H1 (cell line): ENCODE results near the gene C2orf78. TPM values are rescaled to one million over a fixed set of nuclear protein-coding genes. Genes with fewer than 3 reads are reported as not detected.

Experiments
- CTCF ChIA-PET: fragments of 300-600 bp; sonication (Branson Sonifier 250); formaldehyde crosslinking; loops from one replicate; lab custom pipeline; 2021; ENCODE audit not compliant: partially characterized antibody; lab: Charles Lee
- POLR2A ChIA-PET: fragments of 300-600 bp; sonication (Branson Sonifier 250); formaldehyde crosslinking; loops from one replicate; lab custom pipeline; 2021; ENCODE audit warnings: inconsistent platforms; ENCODE audit not compliant: partially characterized antibody; lab: Charles Lee
- DNase-seq, 2 experiments: peaks; one replicate each; pipeline versions ENCODE4 v3.0.0 to v3.0.0-alpha.2; 2010 to 2022; ENCODE audit warnings: low spot score in 2 of 2, low read depth in 1 of 2, mixed read lengths in 1 of 2
- FAIRE-seq: peaks from 2 replicates; lab custom pipeline; 2011; peaks lifted over from hg19 to GRCh38; lab: Jason Lieb, UNC
- H2AFZ ChIP-seq: 2 replicates; pipeline ENCODE4 v1.8.1; 2012; ENCODE audit warnings: low read length, inconsistent platforms
- H2AK5ac ChIP-seq: 2 replicates; pipeline ENCODE4 v1.6.1; 2013; ENCODE audit warnings: low read depth, low read length
- H2BK120ac ChIP-seq: replicated peaks from 2 replicates; pipeline ENCODE3; 2013; ENCODE audit warnings: low read depth, low read length, inconsistent platforms
- H2BK12ac ChIP-seq: 2 replicates; pipeline ENCODE4 v1.6.1; 2013; ENCODE audit warnings: low read depth, low read length
- H2BK15ac ChIP-seq: 2 replicates; pipeline ENCODE4 v1.6.1; 2013; ENCODE audit warnings: low read length
- H2BK20ac ChIP-seq: 2 replicates; pipeline ENCODE4 v1.6.1; 2013; ENCODE audit warnings: low read length
- H2BK5ac ChIP-seq: 2 replicates; pipeline ENCODE4 v1.6.1; 2013; ENCODE audit warnings: low read depth, low read length
- H3K14ac ChIP-seq: 2 replicates; pipeline ENCODE4 v1.6.1; 2013; ENCODE audit warnings: inconsistent platforms; ENCODE audit not compliant: insufficient read length
- H3K18ac ChIP-seq: 2 replicates; pipeline ENCODE4 v1.6.1; 2013; ENCODE audit warnings: low read length; ENCODE audit errors: extremely low read depth
- H3K23ac ChIP-seq: 2 replicates; pipeline ENCODE4 v1.6.1; 2013; ENCODE audit warnings: inconsistent platforms; ENCODE audit not compliant: insufficient read length
- H3K23me2 ChIP-seq: 2 replicates; pipeline ENCODE4 v1.6.1; 2013; ENCODE audit warnings: low read depth, low read length
- H3K27ac ChIP-seq: 2 replicates; pipeline ENCODE4 v1.6.1; 2011; ENCODE audit warnings: low read depth, low read length, inconsistent platforms
- H3K27me3 ChIP-seq, 4 experiments: replicated peaks in 1 of 4; 1 replicate in 1 of 4; 2 replicates in 3 of 4; pipeline versions ENCODE4 v1.6.1 to v1.8.1; 2011 to 2013; ENCODE audit warnings: low read length in 3 of 4, mild to moderate bottlenecking in 3 of 4, inconsistent platforms in 2 of 4, mixed read lengths in 2 of 4, moderate library complexity in 1 of 4; ENCODE audit not compliant: control insufficient read depth in 3 of 4, insufficient read depth in 3 of 4; ENCODE audit errors: extremely low read depth in 1 of 4
- H3K36me3 ChIP-seq, 4 experiments: 2 replicates each; pipeline versions ENCODE4 v1.6.1 to v1.8.1; 2011 to 2013; ENCODE audit warnings: mild to moderate bottlenecking in 4 of 4, low read length in 3 of 4, moderate library complexity in 2 of 4, control low read depth in 1 of 4, inconsistent platforms in 1 of 4; ENCODE audit not compliant: insufficient read depth in 4 of 4, control insufficient read depth in 2 of 4
- H3K4ac ChIP-seq: replicated peaks from 2 replicates; pipeline ENCODE3; 2013; ENCODE audit warnings: low read length, low read depth, mixed read lengths, inconsistent platforms; ENCODE audit not compliant: insufficient read length
- H3K4me1 ChIP-seq, 4 experiments: replicated peaks in 1 of 4; 1 replicate in 1 of 4; 2 replicates in 3 of 4; pipeline versions ENCODE4 v1.6.1 to v1.8.1; 2011 to 2013; ENCODE audit warnings: low read length in 3 of 4, inconsistent platforms in 2 of 4, mixed read lengths in 1 of 4; ENCODE audit not compliant: insufficient read depth in 4 of 4, control insufficient read depth in 3 of 4
- H3K4me2 ChIP-seq, 2 experiments: 2 replicates each; pipeline versions ENCODE4 v1.6.1 to v1.8.1; 2011 to 2013; ENCODE audit warnings: low read depth in 2 of 2, low read length in 2 of 2, control low read depth in 1 of 2, inconsistent platforms in 1 of 2, mild to moderate bottlenecking in 1 of 2; ENCODE audit not compliant: insufficient read depth in 1 of 2
- H3K4me3 ChIP-seq, 4 experiments: fragments of 200-600, 300-600 bp in 1 of 4; sonication (generic), shearing (Covaris generic), sonication (Bioruptor Twin) in 1 of 4; 2 replicates each; pipeline versions ENCODE4 v1.5.1 to v1.8.1; 2011 to 2016; ENCODE audit warnings: low read length in 4 of 4, low read depth in 3 of 4, control low read depth in 2 of 4, inconsistent platforms in 2 of 4, mild to moderate bottlenecking in 2 of 4, mixed read lengths in 1 of 4, moderate library complexity in 1 of 4; ENCODE audit not compliant: insufficient read depth in 2 of 4; ENCODE audit errors: extremely low read depth in 1 of 4
- H3K56ac ChIP-seq: replicated peaks from 2 replicates; pipeline ENCODE3; 2013; ENCODE audit warnings: low read depth, mild to moderate bottlenecking, mixed read lengths, low read length, inconsistent platforms; ENCODE audit not compliant: insufficient read length
- H3K79me1 ChIP-seq: 2 replicates; pipeline ENCODE4 v1.6.1; 2013; ENCODE audit warnings: low read depth, low read length, control low read depth
- H3K79me2 ChIP-seq, 2 experiments: 2 replicates each; pipeline versions ENCODE4 v1.6.1 to v1.8.1; 2012 to 2013; ENCODE audit warnings: low read length in 2 of 2, mild to moderate bottlenecking in 2 of 2, inconsistent platforms in 1 of 2; ENCODE audit not compliant: insufficient read depth in 2 of 2, control insufficient read depth in 1 of 2
- H3K9ac ChIP-seq, 4 experiments: replicated peaks in 1 of 4; 1 replicate in 1 of 4; 2 replicates in 3 of 4; pipeline versions ENCODE4 v1.6.1 to v1.8.1; 2011 to 2013; ENCODE audit warnings: low read depth in 3 of 4, low read length in 3 of 4, control low read depth in 2 of 4, mild to moderate bottlenecking in 2 of 4, moderate library complexity in 2 of 4, inconsistent platforms in 1 of 4; ENCODE audit errors: extremely low read depth in 1 of 4
- H3K9me3 ChIP-seq, 2 experiments: 2 replicates each; pipeline versions ENCODE4 v1.6.1 to v1.8.1; 2012 to 2013; ENCODE audit warnings: mild to moderate bottlenecking in 2 of 2, moderate library complexity in 2 of 2, control low read depth in 1 of 2, inconsistent platforms in 1 of 2, low read depth in 1 of 2, low read length in 1 of 2, mixed read lengths in 1 of 2; ENCODE audit not compliant: insufficient read depth in 2 of 2
- H4K20me1 ChIP-seq, 2 experiments: replicated peaks in 1 of 2; 2 replicates each; pipeline versions ENCODE3 to v1.8.1; 2011 to 2013; ENCODE audit warnings: inconsistent platforms in 2 of 2, low read length in 2 of 2, mild to moderate bottlenecking in 1 of 2; ENCODE audit not compliant: insufficient read depth in 2 of 2, control insufficient read depth in 1 of 2
- H4K5ac ChIP-seq: 2 replicates; pipeline ENCODE4 v1.6.1; 2013; ENCODE audit warnings: low read length, low read depth, mixed read lengths, inconsistent platforms; ENCODE audit not compliant: insufficient read length
- H4K8ac ChIP-seq: 2 replicates; pipeline ENCODE4 v1.8.0; 2013; ENCODE audit warnings: mild to moderate bottlenecking, moderate library complexity, low read length, inconsistent platforms; ENCODE audit not compliant: insufficient read depth; ENCODE audit errors: extremely low read depth
- H4K91ac ChIP-seq: replicated peaks from 2 replicates; pipeline ENCODE3; 2013; ENCODE audit warnings: low read length, mixed read lengths, inconsistent platforms; ENCODE audit not compliant: insufficient read length
- BACH1 ChIP-seq: IDR thresholded peaks from 2 replicates; pipeline ENCODE4 v1.6.1; 2012; ENCODE audit warnings: low read length, improper control_type of control experiment
- CHD1 ChIP-seq: IDR thresholded peaks from 2 replicates; pipeline ENCODE4 v1.6.1; 2012; ENCODE audit warnings: low read depth, low read length, improper control_type of control experiment
- FOSL1 ChIP-seq: IDR thresholded peaks from 2 replicates; pipeline ENCODE4 v1.6.1; 2011; ENCODE audit warnings: mild to moderate bottlenecking, low read depth, low read length, moderate library complexity; ENCODE audit not compliant: insufficient read depth
- PHF8 ChIP-seq: fragments of 200-600 bp; sonication (generic); conservative IDR thresholded peaks from 2 replicates; pipeline ENCODE4 v1.7.1; 2012; ENCODE audit warnings: low read depth, mild to moderate bottlenecking, inconsistent platforms, low read length, moderate library complexity
- RAD21 ChIP-seq, 2 experiments: IDR thresholded peaks in 1 of 2; conservative IDR thresholded peaks in 1 of 2; 2 replicates each; pipeline ENCODE4 v1.6.1; 2011; ENCODE audit warnings: low read depth in 2 of 2, low read length in 2 of 2, improper control_type of control experiment in 1 of 2, inconsistent platforms in 1 of 2, mild to moderate bottlenecking in 1 of 2, moderate library complexity in 1 of 2
- SRF ChIP-seq: IDR thresholded peaks from 2 replicates; pipeline ENCODE4 v1.6.1; 2011; ENCODE audit warnings: mild to moderate bottlenecking, low read depth, low read length, moderate library complexity
- TBP ChIP-seq: IDR thresholded peaks from 2 replicates; pipeline ENCODE4 v1.6.1; 2011; ENCODE audit warnings: low read depth, low read length, improper control_type of control experiment
- polyA plus RNA-seq, 7 experiments: library from polyadenylated mRNA; depleted of rRNA in 3 of 7; stranded (reverse) in 5 of 7; unstranded in 2 of 7; fragments of >200 nt in 5 of 7; fragments of 200-250 nt in 2 of 7; gene quantifications; 1 replicate in 5 of 7; 2 replicates in 1 of 7; 4 replicates in 1 of 7; pipeline versions ENCODE4 v1.2.1 to v1.2.3, GENCODE V29; 2011 to 2013; ENCODE audit warnings: missing spikeins in 2 of 7, mixed read lengths in 2 of 7
- total RNA-seq: library from RNA; stranded (reverse); fragmentation: NEBNext Ultra II Directional; extraction: Animal tissue kit (Norgen Biotek cat#: 25700); gene quantifications from 2 replicates; pipeline ENCODE4 v1.2.1, GENCODE V29; 2021

C2orf78 gene
- total and polyA plus RNA-seq, 2 of the 8 experiments (the other 6 are each of a cell fraction or from before 2014, with no cell fraction given), result 0.39 to 0.89 TPM

DNA sequence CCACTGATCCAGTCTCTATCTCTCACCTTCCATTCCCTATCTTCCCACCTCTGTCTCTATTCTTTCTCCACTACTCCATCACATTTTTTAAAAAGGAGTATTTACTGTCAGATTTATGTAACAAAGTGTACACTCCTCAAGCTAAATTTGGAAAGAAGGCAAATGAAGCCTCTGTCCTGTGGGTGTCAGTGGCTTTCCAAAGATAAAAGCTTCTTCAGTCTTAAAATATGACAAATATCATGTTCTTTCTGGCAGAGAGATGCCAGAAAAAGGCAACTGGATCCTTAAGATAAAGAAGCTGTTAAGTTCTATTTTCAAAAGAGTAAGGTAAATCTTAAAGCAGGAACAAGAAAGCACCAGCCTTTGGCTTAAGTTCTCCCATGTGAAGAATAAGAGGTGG is 11.2 kb upstream of the C2orf78 start:
- ChIA-PET CTCF (interaction anchor here (0.5 kb wide), 1 partner anchor 17 kb away, joined by 3 read pairs; no protein-coding TSS in a partner anchor), POLR2A (interaction anchor here (1.2 kb wide), 1 partner anchor 13 kb away, joined by 4 read pairs; no protein-coding TSS in a partner anchor)
- DNase-seq (no peak), FAIRE-seq (no peak)
- peaks cover 3% of the 10 kb centered on the region; the same call in 1 of the 2 replicates for H3K79me1 ChIP-seq
- H3K23ac ChIP-seq, result no peak overlapping the region
- no peak overlapping the region for H2BK20ac ChIP-seq
- no peak overlapping the region for H3K4ac ChIP-seq
- no peak overlapping the region for H2BK12ac ChIP-seq
- H2BK120ac ChIP-seq, result no peak overlapping the region
- H4K20me1 ChIP-seq, result peaks cover 0 to 2% of the 10 kb centered on the region in 2 experiments
- H3K79me2 ChIP-seq, result peaks cover 0 to 2% of the 10 kb centered on the region in 2 experiments; a peak in 1 of 4 replicates
- H3K18ac ChIP-seq, result no peak overlapping the region
- no peak overlapping the region for H3K56ac ChIP-seq
- H4K5ac ChIP-seq, result no peak overlapping the region
- no peak overlapping the region for H3K14ac ChIP-seq
- no peak overlapping the region for H2AK5ac ChIP-seq
- H2BK5ac ChIP-seq, result no peak overlapping the region
- H3K9me3 ChIP-seq, result no peaks in the 10 kb centered on the region
- H4K8ac ChIP-seq, result no peak overlapping the region
- H3K9ac ChIP-seq, result no peak overlapping the region
- H3K4me1 ChIP-seq, result no peaks in the 10 kb centered on the region
- no peak overlapping the region for H3K27ac ChIP-seq
- no peak overlapping the region for H3K4me3 ChIP-seq
- H2BK15ac ChIP-seq, result no peak overlapping the region
- no peak overlapping the region for H2AFZ ChIP-seq
- no peak overlapping the region for H3K4me2 ChIP-seq
- no peaks in the 10 kb centered on the region for H3K27me3 ChIP-seq
- H3K36me3 ChIP-seq, result peaks cover 4 to 37% (median 22%) of the 10 kb centered on the region in 4 experiments; a peak in 5 of 8 replicates
- H4K91ac ChIP-seq, result no peak overlapping the region
- H3K23me2 ChIP-seq, result no peaks in the 10 kb centered on the region
- TF ChIP-seq CHD1, result no peak
- no peak for TF ChIP-seq BACH1
- no peak for TF ChIP-seq SRF
- TF ChIP-seq TBP, result no peak
- no peak for TF ChIP-seq RAD21 (IDR thresholded peaks at IDR 0.05 in 1 of 2, conservative IDR thresholded peaks at IDR 0.05 in 1 of 2; ENCODE audit: low read depth in 2 of 2, low read length in 2 of 2)
- no peak for TF ChIP-seq FOSL1
- TF ChIP-seq PHF8, result no peak
